A549 (cell line): ENCODE results near the gene GRID1. TPM values are rescaled to one million over a fixed set of nuclear protein-coding genes. Genes with fewer than 3 reads are reported as not detected.

Experiments
- ATAC-seq, 2 experiments: fragments of 200-7000 bp in 1 of 2; fragments of >200 bp in 1 of 2; cut with Nextera tagmentation in 1 of 2; cut with Tn5 transposase in 1 of 2; 3 replicates each; pipeline versions ENCODE4 v1.8.0 to v1.9.1; 2018 to 2020; ENCODE audit warnings: mild to moderate bottlenecking in 1 of 2, moderate library complexity in 1 of 2
- CTCF ChIA-PET: fragments of 300-600 bp; sonication (Branson Sonifier 250); formaldehyde crosslinking; extraction: SDS; loops from one replicate; lab custom pipeline; 2021; ENCODE audit warnings: antibody characterized with exemption, inconsistent platforms; lab: Yijun Ruan, JAX
- POLR2A ChIA-PET: fragments of 350-600 bp; formaldehyde crosslinking; extraction: SDS; loops from one replicate; lab custom pipeline; 2021; ENCODE audit warnings: antibody characterized with exemption, inconsistent platforms; lab: Yijun Ruan, JAX
- DNase-seq, 2 experiments: peaks; one replicate each; pipeline versions ENCODE4 v3.0.0 to v3.0.0-alpha.2; 2011 to 2016; ENCODE audit warnings: low read depth in 1 of 2, low spot score in 1 of 2
- FAIRE-seq: peaks from 2 replicates; lab custom pipeline; 2011; peaks lifted over from hg19 to GRCh38; lab: Jason Lieb, UNC
- H3K27ac ChIP-seq, 2 experiments: fragments of >200 bp; sonication (Bioruptor Twin); formaldehyde crosslinking; 3 replicates each; pipeline ENCODE4 v1.5.1; 2016 to 2017
- H3K4me1 ChIP-seq: fragments of >200 bp; sonication (Bioruptor Twin); formaldehyde crosslinking; 3 replicates; pipeline ENCODE4 v1.6.1; 2016
- H3K4me2 ChIP-seq: fragments of >200 bp; sonication (Bioruptor Twin); formaldehyde crosslinking; 3 replicates; pipeline ENCODE4 v1.6.1; 2016
- H3K4me3 ChIP-seq: fragments of >200 bp; sonication (Bioruptor Twin); formaldehyde crosslinking; 3 replicates; pipeline ENCODE4 v1.5.1; 2016
- H3K9me3 ChIP-seq: fragments of >200 bp; sonication (Bioruptor Twin); formaldehyde crosslinking; 3 replicates; pipeline ENCODE4 v1.6.1; 2016
- BCL3 ChIP-seq: fragments of >200 bp; sonication (Bioruptor Twin); formaldehyde crosslinking; IDR thresholded peaks from 3 replicates; pipeline ENCODE4 v1.6.1; 2016
- CBX2 ChIP-seq: fragments of 200-600 bp; sonication (generic); IDR thresholded peaks from 2 replicates; pipeline ENCODE4 v1.6.1; 2016; ENCODE audit warnings: low read depth, mild to moderate bottlenecking, borderline replicate concordance
- CHD2 ChIP-seq: fragments of 150-350 bp; IDR thresholded peaks from 2 replicates; pipeline ENCODE4 v1.6.1; 2014; ENCODE audit warnings: low read length; ENCODE audit not compliant: partially characterized antibody
- CHD4 ChIP-seq: fragments of 200-600 bp; sonication (generic); IDR thresholded peaks from 2 replicates; pipeline ENCODE4 v1.6.1; 2016; ENCODE audit warnings: antibody characterized with exemption, mild to moderate bottlenecking, borderline replicate concordance
- EHF ChIP-seq: fragments of 250-450 bp; sonication (Bioruptor Pico); IDR thresholded peaks from 2 replicates; pipeline ENCODE4 v1.5.0; 2020; ENCODE audit warnings: mild to moderate bottlenecking
- ELK1 ChIP-seq: fragments of 150-350 bp; IDR thresholded peaks from 2 replicates; pipeline ENCODE4 v1.6.1; 2014; ENCODE audit warnings: low read depth, mild to moderate bottlenecking, low read length
- FOXS1 ChIP-seq: fragments of 250-450 bp; sonication (Bioruptor Pico); IDR thresholded peaks from 2 replicates; pipeline ENCODE4 v1.5.0; 2020; ENCODE audit warnings: mild to moderate bottlenecking, moderate library complexity
- HDAC2 ChIP-seq: fragments of 200-600 bp; sonication (generic); IDR thresholded peaks from 2 replicates; pipeline ENCODE4 v1.6.1; 2016
- HEYL ChIP-seq: fragments of 250-450 bp; sonication (Bioruptor Pico); IDR thresholded peaks from 2 replicates; pipeline ENCODE4 v1.8.0; 2021; ENCODE audit warnings: mild to moderate bottlenecking, moderate library complexity
- HOXA7 ChIP-seq: fragments of 250-450 bp; sonication (Bioruptor Pico); IDR thresholded peaks from 2 replicates; pipeline ENCODE4 v1.5.0; 2020; ENCODE audit warnings: mild to moderate bottlenecking, moderate library complexity
- KDM1A ChIP-seq: fragments of 200-600 bp; sonication (generic); IDR thresholded peaks from 2 replicates; pipeline ENCODE4 v1.6.1; 2016; ENCODE audit warnings: low read depth, mild to moderate bottlenecking
- KDM5A ChIP-seq: fragments of 200-600 bp; sonication (generic); IDR thresholded peaks from 2 replicates; pipeline ENCODE4 v1.6.1; 2016; ENCODE audit warnings: antibody characterized with exemption, mild to moderate bottlenecking
- MAZ ChIP-seq: fragments of 150-350 bp; IDR thresholded peaks from 2 replicates; pipeline ENCODE4 v1.6.1; 2014; ENCODE audit warnings: antibody characterized with exemption, low read depth, low read length, borderline replicate concordance
- NR3C1 ChIP-seq: fragments of >200 bp; sonication (Bioruptor Twin); formaldehyde crosslinking; IDR thresholded peaks from 3 replicates; pipeline ENCODE4 v1.6.1; 2017
- RARB ChIP-seq: fragments of 250-450 bp; sonication (Bioruptor Pico); IDR thresholded peaks from 2 replicates; pipeline ENCODE4 v1.8.0; 2021; ENCODE audit warnings: mild to moderate bottlenecking, moderate library complexity
- RFX5 ChIP-seq: fragments of 450-650 bp; IDR thresholded peaks from 2 replicates; pipeline ENCODE4 v1.7.1; 2014; ENCODE audit warnings: antibody characterized with exemption, mild to moderate bottlenecking, moderate library complexity
- TP53 ChIP-seq: fragments of 250-450 bp; sonication (Bioruptor Pico); IDR thresholded peaks from 2 replicates; pipeline ENCODE4 v1.5.0; 2021; ENCODE audit warnings: mild to moderate bottlenecking, moderate library complexity
- USF2 ChIP-seq: fragments of 450-650 bp; IDR thresholded peaks from 2 replicates; pipeline ENCODE4 v1.6.1; 2014; ENCODE audit warnings: antibody characterized with exemption
- ZC3H11A ChIP-seq: fragments of 450-650 bp; IDR thresholded peaks from 2 replicates; pipeline ENCODE4 v1.6.1; 2014; ENCODE audit warnings: antibody characterized with exemption, mild to moderate bottlenecking
- ZSCAN20 ChIP-seq: fragments of 250-450 bp; sonication (Bioruptor Pico); IDR thresholded peaks from 2 replicates; pipeline ENCODE4 v1.8.0; 2022; ENCODE audit warnings: mild to moderate bottlenecking, moderate library complexity
- WGBS: methylation state at CpG from one replicate; pipeline ENCODE4 v1.1.6; 2017; ENCODE audit errors: missing lambda C conversion rate; 5-methylcytosine and 5-hydroxymethylcytosine counted together
- polyA plus RNA-seq, 4 experiments: library from polyadenylated mRNA; depleted of rRNA in 3 of 4; stranded (reverse); fragments of >200 nt; fragmentation: RNase III in 1 of 4; extraction: RNeasy Plus Mini Kit Qiagen cat#74134 plus additional on column Dnase treatment in 1 of 4; gene quantifications; 2 replicates in 3 of 4; 3 replicates in 1 of 4; pipeline ENCODE4 v1.2.3, GENCODE V29; 2011 to 2017
- TF ChIP-seq, protein P1 (sequence below): fragments of >200 bp; sonication (Bioruptor Twin); formaldehyde crosslinking; IDR thresholded peaks from 2 replicates; pipeline ENCODE4 v1.6.1; 2016

GRID1 gene
- polyA plus RNA-seq, 2 of the 4 experiments (the other 2 are of a cell fraction) = 0.14 to 0.30 TPM

- DNase-seq (no peak), ATAC-seq (no peak), FAIRE-seq (no peak)
- Histone ChIP-seq H3K4me3 (no peak overlapping the region), H3K9me3 (no peaks in the 10 kb centered on the region), H3K27ac (no peak overlapping the region), H3K4me1 (no peaks in the 10 kb centered on the region), H3K4me2 (no peak overlapping the region)
- ChIA-PET POLR2A (no interaction called here), CTCF (no interaction called here)
- TF ChIP-seq CHD4 (no peak), HDAC2 (no peak), HEYL (CRISPR knock-in tag) (no peak), EHF (CRISPR knock-in tag) (no peak), RARB (no peak), RFX5 (no peak), ZSCAN20 (CRISPR knock-in tag) (no peak), USF2 (no peak), ELK1 (no peak), KDM1A (no peak), CHD2 (no peak), KDM5A (no peak), NR3C1 (no peak), FOXS1 (CRISPR knock-in tag) (no peak)
- 33% methylated on average over 6 of the region's 7 CpGs for WGBS
These were observed 293.2 kb downstream of the GRID1 start for GRCh38 chr10:86073199-86073977.

- POLR2A ChIA-PET = no interaction called here
- FAIRE-seq (no peak), DNase-seq (no peak), ATAC-seq (no peak)
- Histone ChIP-seq H3K4me1 (no peaks in the 10 kb centered on the region), H3K4me3 (no peak overlapping the region), H3K27ac (no peak overlapping the region), H3K9me3 (no peaks in the 10 kb centered on the region), H3K4me2 (no peak overlapping the region)
- TF ChIP-seq BCL3 (no peak), ZC3H11A (no peak), MAZ (no peak), TP53 (no peak), CBX2 (no peak), EHF (CRISPR knock-in tag) (no peak), HOXA7 (CRISPR knock-in tag) (no peak), CHD4 (no peak)
- TF ChIP-seq, protein P1, sequence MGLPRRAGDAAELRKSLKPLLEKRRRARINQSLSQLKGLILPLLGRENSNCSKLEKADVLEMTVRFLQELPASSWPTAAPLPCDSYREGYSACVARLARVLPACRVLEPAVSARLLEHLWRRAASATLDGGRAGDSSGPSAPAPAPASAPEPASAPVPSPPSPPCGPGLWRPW = no peak
- CTCF ChIA-PET = no interaction called here
- WGBS = 8% methylated on average over 5 of the region's 5 CpGs
These were observed 294.2 kb downstream of the GRID1 start for GRCh38 chr10:86072413-86072812.

DNA sequence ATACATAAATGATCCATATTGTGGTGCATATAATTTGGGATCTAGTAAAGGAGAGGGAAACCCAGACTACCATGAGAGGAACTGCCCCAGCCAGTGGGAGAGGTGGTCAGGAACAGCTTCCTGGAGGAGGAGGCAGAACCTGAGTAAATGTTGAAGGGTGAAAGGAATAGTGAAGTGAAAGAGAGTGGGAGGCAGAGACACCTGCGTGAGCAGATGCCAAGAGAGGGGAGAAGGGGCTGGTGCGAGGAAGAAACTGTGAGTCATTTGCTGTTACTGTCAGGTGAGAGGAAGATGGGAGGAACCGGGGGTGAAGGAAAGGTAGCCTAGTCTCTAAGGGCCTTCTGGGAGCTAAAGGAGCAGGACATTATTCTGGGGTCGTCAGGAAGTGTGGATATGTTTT is 294.8 kb downstream of the GRID1 start:
- ATAC-seq (no peak), DNase-seq (no peak), FAIRE-seq (no peak)
- no peaks in the 10 kb centered on the region for H3K4me1 ChIP-seq
- H3K4me3 ChIP-seq = no peak overlapping the region
- ChIA-PET CTCF (no interaction called here), POLR2A (no interaction called here)
- no peaks in the 10 kb centered on the region for H3K9me3 ChIP-seq
- no peak overlapping the region for H3K27ac ChIP-seq
- H3K4me2 ChIP-seq = no peak overlapping the region
- WGBS = 3% methylated on average over 4 of the region's 4 CpGs
- no peak for TF ChIP-seq HEYL (CRISPR knock-in tag)
